LHCN-M2 (cell line): ENCODE measurements around the gene MAGEB5. TPM values are rescaled to one million over a fixed set of nuclear protein-coding genes. Genes with fewer than 3 reads are reported as not detected.
A peak's percentile ranks its signal among the peaks of the same experiment; 100 is the strongest.
"Not testable (repeated sequence)": the region's sequence is repeated elsewhere in the genome, so short reads cannot be mapped to it uniquely, and the experiment has no call there.

Experiments used
- DNase-seq: peaks from one replicate; pipeline ENCODE4 v3.0.0-alpha.2; 2012; ENCODE audit warnings: low read depth
- polyA plus RNA-seq: library from polyadenylated mRNA; unstranded; fragments of >200 nt; gene quantifications from one replicate; pipeline ENCODE4 v1.2.1, GENCODE V29; 2012; ENCODE audit warnings: missing spikeins
- total RNA-seq: library from RNA; depleted of rRNA; stranded (reverse); fragments of >200 nt; gene quantifications from 2 replicates; pipeline ENCODE4 v1.2.3, GENCODE V29; 2014; rRNA removed

Gene MAGEB5, protein sequence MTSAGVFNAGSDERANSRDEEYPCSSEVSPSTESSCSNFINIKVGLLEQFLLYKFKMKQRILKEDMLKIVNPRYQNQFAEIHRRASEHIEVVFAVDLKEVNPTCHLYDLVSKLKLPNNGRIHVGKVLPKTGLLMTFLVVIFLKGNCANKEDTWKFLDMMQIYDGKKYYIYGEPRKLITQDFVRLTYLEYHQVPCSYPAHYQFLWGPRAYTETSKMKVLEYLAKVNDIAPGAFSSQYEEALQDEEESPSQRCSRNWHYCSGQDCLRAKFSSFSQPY
- not detected in 2 replicates for total RNA-seq
- polyA plus RNA-seq: not detected

DNA sequence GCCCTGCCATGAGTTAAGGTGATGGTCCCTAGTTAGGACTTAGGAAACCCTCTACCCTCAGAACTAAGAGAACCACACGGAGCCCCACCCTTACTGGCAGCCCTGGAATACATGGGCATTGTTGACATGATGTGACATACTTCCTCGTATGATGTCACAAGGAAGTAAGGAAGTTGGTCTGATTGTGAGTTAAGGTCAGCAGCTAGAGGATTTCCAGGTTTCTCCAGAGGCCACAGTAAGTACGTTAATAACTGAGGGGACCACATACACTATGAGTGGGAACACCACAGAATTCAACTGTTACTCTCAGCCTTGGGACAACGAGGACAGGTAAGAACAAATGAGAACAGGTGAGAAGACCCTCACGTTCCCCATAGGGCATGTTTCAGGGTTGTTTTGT, at the start of gene MAGEB5:
Gene MAGEB5 (plus strand): TSS at position 301 of the 400 bp plus-strand sequence. CDS start 1,133 bp downstream, outside the sequence.
- DNase-seq: no peak

DNA sequence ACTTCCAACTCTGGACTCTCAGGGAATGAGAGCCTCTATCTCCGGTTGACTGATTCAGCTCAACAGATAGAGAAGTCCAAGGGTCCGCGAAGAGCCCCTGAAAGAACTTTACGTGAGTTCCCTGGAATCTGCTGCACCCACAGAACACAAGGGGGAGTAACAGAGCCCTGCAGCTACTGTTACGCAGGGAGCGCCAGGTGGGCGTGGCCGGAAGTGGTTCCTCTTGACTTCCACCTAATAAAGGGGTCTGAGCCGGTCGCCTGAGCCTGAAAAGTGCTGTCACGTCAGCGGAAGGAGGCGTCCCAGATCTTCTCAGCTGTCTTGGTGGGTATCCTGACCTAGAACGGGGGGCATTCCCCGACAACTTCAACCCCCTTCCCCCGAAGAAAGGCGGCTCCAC, 23.8 kb upstream of the MAGEB5 start, which contains the start of gene MAGEB6:
Gene MAGEB6 (plus strand): TSS at position 237 of the 400 bp plus-strand sequence. CDS start 1,407 bp downstream, outside the sequence.
- DNase-seq: no peak

DNA sequence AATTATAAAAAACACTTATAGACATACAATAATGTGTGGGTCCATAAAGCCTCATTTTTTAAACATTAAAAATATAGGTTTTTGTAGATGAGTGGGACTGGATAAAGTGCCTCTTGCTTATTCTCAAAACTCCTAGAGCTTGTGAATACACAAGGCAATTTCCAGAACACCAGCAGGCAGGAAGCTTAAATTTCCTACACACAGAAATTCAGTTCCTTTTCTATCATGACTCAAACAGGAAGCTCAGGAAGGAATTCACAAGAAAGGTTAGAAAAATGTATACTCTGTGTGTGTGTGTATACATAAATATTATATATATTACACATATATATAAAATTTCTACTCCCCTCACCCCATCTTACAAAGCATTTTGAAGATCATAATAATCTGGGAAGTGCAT, 12.4 kb upstream of the MAGEB5 start:
- DNase-seq: no peak

DNA sequence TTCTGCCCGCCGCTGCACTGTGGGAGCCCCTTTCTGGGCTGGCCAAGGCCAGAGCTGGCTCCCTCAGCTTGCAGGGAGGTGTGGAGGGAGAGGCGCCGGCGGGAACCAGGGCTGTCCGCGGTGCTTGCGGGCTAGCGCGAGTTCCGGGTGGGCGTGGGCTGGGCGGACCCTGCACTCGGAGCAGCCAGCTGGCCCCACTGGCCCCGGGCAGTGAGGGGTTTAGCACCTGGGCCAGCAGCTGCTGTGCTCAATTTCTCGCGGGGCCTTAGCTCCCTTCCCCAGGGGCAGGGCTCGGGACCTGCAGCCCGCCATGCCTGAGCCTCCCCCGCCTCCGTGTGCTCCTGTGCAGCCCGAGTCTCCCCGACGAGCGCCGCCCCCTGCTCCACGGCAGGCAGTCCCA, 11.3 kb upstream of the MAGEB5 start:
- DNase-seq: not testable (repeated sequence)

GRCh38 chrX:26208012-26208411, 8.0 kb upstream of the MAGEB5 start:
- no peak for DNase-seq

DNA sequence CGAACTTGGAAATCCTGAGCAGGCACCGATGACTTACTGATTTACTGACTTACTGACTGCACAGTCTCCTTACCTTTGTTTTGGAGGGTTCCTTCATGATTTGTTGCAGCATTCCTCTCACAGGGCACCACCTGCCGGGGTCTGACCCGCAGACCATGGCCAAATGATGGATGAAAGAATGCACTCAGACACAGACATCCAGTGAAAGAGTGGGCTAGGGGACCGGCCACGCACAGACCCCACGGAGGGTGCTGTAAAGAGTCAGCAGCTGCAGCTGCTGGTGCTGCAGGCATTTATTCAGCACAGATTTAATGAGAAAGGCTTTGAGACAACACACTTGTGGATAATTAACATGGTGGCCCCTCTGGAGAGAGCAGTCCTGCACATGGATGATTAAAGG, 3.4 kb downstream of the MAGEB5 start:
- DNase-seq: no peak

GRCh38 chrX:26234177-26234576, 18.2 kb downstream of the MAGEB5 start:
- no peak for DNase-seq

GRCh38 chrX:26253526-26253925, 37.6 kb downstream of the MAGEB5 start:
- DNase-seq: no peak

GRCh38 chrX:26254436-26254835, 38.5 kb downstream of the MAGEB5 start:
- DNase-seq: no peak

DNA sequence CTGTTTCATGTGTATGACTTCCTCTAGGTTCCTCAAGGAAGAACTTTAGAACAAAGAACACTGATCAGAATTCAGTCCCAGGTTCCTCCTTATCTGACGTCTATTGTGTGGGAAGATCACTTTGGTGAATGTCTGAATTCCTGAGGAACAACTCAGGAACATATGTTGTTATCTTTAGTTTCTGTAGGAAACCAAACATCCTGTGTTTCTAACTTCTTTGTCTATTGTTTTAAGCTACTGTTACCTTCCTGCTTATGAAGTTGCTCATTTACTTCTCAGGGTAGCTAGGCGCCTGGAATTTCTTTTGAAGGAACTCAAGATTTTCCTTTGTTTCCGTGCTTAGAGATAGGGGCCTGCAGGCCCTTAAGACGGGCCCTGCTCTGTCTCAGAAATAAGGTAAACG, 46.2 kb downstream of the MAGEB5 start:
- peak; percentile 12 for DNase-seq

Other genes with a start within 250 kb of the MAGEB5 start
- gene MAGEB18, start 77.8 kb upstream of the MAGEB5 start, total RNA-seq: not detected in 2 replicates
- not detected in 2 replicates for gene MAGEB6B, start 55.6 kb upstream of the MAGEB5 start, total RNA-seq
- gene MAGEB6, start 23.7 kb upstream of the MAGEB5 start, total RNA-seq: not detected in 2 replicates